ENCODE results near the gene LSM12.

The LSM12 gene

GRCh38 chr17:44110823-44111633 is 44.6 kb upstream of the LSM12 start:
- peaks cover 86% of the 10 kb centered on the region for H3K79me2 ChIP-seq (ENCODE audit: low read length)
- no peaks in the 10 kb centered on the region for H3K36me3 ChIP-seq (replicated peaks; ENCODE audit: insufficient read depth, low read length)

DNA sequence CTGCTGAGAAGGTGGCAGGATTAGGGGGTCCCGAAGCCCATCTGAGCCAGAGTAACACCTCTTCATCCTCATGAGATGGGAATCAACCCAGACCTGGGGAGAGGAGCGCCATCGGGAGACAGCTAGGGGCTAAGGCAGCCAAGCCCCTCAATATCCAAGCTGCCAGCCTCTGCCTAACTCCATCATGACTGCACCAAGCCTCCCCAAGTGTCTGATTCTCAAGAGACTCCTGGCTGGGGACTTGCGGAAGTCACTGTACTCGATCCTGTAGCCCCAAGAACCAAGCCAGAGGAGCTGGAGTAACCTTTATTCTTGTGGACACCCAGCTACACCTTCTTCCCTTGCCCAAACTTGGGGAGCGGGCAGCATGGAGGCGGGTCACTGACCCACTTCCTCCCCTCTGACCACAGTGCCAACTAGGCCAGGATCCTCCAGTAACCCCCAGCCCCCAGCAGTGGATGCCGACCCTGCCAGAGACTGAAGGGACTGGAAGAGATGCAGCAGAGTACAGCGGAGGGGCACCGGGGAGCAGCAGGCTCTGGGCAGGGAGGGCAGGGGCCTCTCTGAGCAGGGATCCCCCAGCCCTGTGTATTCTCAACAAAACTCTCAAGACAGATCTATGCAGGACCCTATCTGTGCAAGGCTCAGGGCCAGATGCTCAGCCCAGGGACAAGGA is 43.7 kb upstream of the LSM12 start:
- peak overlapping the region; percentile 65; the same call in 1 of the 2 replicates for H3K9ac ChIP-seq (ENCODE audit: low read length)

More at GRCh38 chr17:44110823-44111633, 44.6 kb upstream of the LSM12 start:
- H3F3A ChIP-seq (ENCODE audit: insufficient read depth, low read length): no peaks in the 10 kb centered on the region
- H3K27me3 ChIP-seq (replicated peaks; ENCODE audit: insufficient read depth, low read length): no peaks in the 10 kb centered on the region
- peak overlapping the region; percentile 32; the same call in 1 of the 2 replicates for H3K27ac ChIP-seq (ENCODE audit: low read length)
- H4K20me1 ChIP-seq (ENCODE audit: insufficient read depth, low read length): no peaks in the 10 kb centered on the region
- H3K4me1 ChIP-seq (ENCODE audit: low read length): peaks cover 22% of the 10 kb centered on the region
- peak; percentile 89 for DNase-seq
- no peaks in the 10 kb centered on the region for H3K9me3 ChIP-seq (replicated peaks; ENCODE audit: insufficient read depth, low read length)
- TF ChIP-seq CTCF (IDR thresholded peaks at IDR 0.05; ENCODE audit: low read length) (no peak), EZH2phosphoT487 (IDR thresholded peaks at IDR 0.05; ENCODE audit: low read length) (no peak), EZH2 (optimal IDR thresholded peaks at IDR 0.05; ENCODE audit: low read depth, low read length) (no peak)
- no peaks in the 10 kb centered on the region for H3K9me2 ChIP-seq (replicated peaks; ENCODE audit: insufficient read depth, low read length)
- H2AFZ ChIP-seq (ENCODE audit: low read length): peak overlapping the region; percentile 39
- H3K9ac ChIP-seq (ENCODE audit: low read length): peak overlapping the region; percentile 65
- H3K4me2 ChIP-seq (ENCODE audit: low read depth, low read length): peak overlapping the region; percentile 85
- H3K4me3 ChIP-seq (ENCODE audit: low read length): peak overlapping the region; percentile 87

GRCh38 chr17:44109312-44109630 is 42.8 kb upstream of the LSM12 start:
- Histone ChIP-seq H3K9ac (ENCODE audit: low read length) (no peak overlapping the region), H3F3A (ENCODE audit: insufficient read depth, low read length) (no peaks in the 10 kb centered on the region), H3K36me3 (replicated peaks; ENCODE audit: insufficient read depth, low read length) (no peaks in the 10 kb centered on the region), H3K4me1 (ENCODE audit: low read length) (peaks cover 22% of the 10 kb centered on the region), H3K27ac (ENCODE audit: low read length) (no peak overlapping the region), H3K9me3 (replicated peaks; ENCODE audit: insufficient read depth, low read length) (no peaks in the 10 kb centered on the region), H2AFZ (ENCODE audit: low read length) (no peak overlapping the region), H3K27me3 (replicated peaks; ENCODE audit: insufficient read depth, low read length) (no peaks in the 10 kb centered on the region), H4K20me1 (ENCODE audit: insufficient read depth, low read length) (no peaks in the 10 kb centered on the region), H3K4me3 (ENCODE audit: low read length) (0 out of 2 replicates have a peak overlapping the region, but pooled peaks have one; percentile 87), H3K9me2 (replicated peaks; ENCODE audit: insufficient read depth, low read length) (no peaks in the 10 kb centered on the region), H3K4me2 (ENCODE audit: low read depth, low read length) (peak overlapping the region; percentile 85), H3K79me2 (ENCODE audit: low read length) (peaks cover 97% of the 10 kb centered on the region)
- TF ChIP-seq EZH2 (optimal IDR thresholded peaks at IDR 0.05; ENCODE audit: low read depth, low read length): no peak
- TF ChIP-seq EZH2phosphoT487 (IDR thresholded peaks at IDR 0.05; ENCODE audit: low read length): no peak
- no peak for TF ChIP-seq CTCF (IDR thresholded peaks at IDR 0.05; ENCODE audit: low read length)
- DNase-seq: no peak

More for the DNA sequence above, 43.7 kb upstream of the LSM12 start:
- TF ChIP-seq EZH2phosphoT487 (IDR thresholded peaks at IDR 0.05; ENCODE audit: low read length) (no peak), CTCF (IDR thresholded peaks at IDR 0.05; ENCODE audit: low read length) (no peak), EZH2 (optimal IDR thresholded peaks at IDR 0.05; ENCODE audit: low read depth, low read length) (no peak)
- DNase-seq: no peak
- no peak overlapping the region; the same call in 1 of the 2 replicates for H3K27ac ChIP-seq (ENCODE audit: low read length)
- H3K4me1 ChIP-seq (ENCODE audit: low read length): peaks cover 22% of the 10 kb centered on the region
- H3K9me3 ChIP-seq (replicated peaks; ENCODE audit: insufficient read depth, low read length): no peaks in the 10 kb centered on the region
- H3F3A ChIP-seq (ENCODE audit: insufficient read depth, low read length): no peaks in the 10 kb centered on the region
- H3K36me3 ChIP-seq (replicated peaks; ENCODE audit: insufficient read depth, low read length): no peaks in the 10 kb centered on the region
- H2AFZ ChIP-seq (ENCODE audit: low read length): no peak overlapping the region
- H3K27me3 ChIP-seq (replicated peaks; ENCODE audit: insufficient read depth, low read length): no peaks in the 10 kb centered on the region
- H3K79me2 ChIP-seq (ENCODE audit: low read length): peaks cover 91% of the 10 kb centered on the region
- H3K4me2 ChIP-seq (ENCODE audit: low read depth, low read length): peak overlapping the region; percentile 85
- peak overlapping the region; percentile 87 for H3K4me3 ChIP-seq (ENCODE audit: low read length)
- H3K9me2 ChIP-seq (replicated peaks; ENCODE audit: insufficient read depth, low read length): no peaks in the 10 kb centered on the region
- H4K20me1 ChIP-seq (ENCODE audit: insufficient read depth, low read length): no peaks in the 10 kb centered on the region
